HG02678 (cell line): Measurements from ENCODE around the gene MRPL3.

Source experiments
- ATAC-seq: cut with Tn5 transposase; IDR thresholded peaks from one replicate; pipeline ENCODE4 v1.9.1; 2021; ENCODE audit warnings: mild to moderate bottlenecking, moderate library complexity; ENCODE audit not compliant: unreplicated experiment

MRPL3 gene

DNA sequence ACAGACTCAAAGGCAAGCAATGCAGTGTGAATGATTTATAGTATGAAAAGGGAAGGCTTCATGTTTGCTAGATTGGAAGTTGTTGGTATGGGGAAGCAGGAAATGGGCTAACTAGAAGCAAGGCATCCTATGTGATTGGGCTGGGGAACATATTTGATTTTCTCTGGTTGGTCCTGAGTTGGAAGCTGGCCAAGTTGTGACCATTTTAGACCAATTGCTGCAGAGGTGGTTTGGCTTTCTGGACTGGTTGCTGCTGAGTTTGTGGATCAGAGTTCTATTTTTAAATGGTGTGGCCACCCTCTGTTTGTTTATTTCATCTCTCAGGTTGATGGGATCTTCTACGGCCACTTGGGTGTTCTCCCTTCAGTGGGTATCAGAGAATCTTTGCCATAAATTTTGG, 81.5 kb downstream of the MRPL3 start:
- ATAC-seq: no peak

DNA sequence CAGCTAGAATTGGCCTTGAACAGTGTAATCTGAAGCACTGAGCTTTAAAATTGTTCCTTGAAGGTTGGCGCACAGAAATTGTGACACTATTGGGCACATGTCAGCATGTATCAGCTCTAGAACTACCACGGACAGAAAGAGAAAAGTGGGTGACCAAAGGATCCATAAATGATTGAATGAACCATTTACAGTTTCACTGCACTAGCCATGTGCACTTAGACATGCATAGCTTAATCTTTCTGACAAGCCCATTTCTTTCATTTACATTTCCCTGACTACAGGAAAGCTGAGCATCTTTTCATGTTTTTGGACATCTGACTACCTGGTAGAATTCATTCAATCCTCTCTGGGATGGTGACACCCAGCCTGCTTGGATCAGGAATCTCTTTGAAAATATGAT, 85.0 kb downstream of the MRPL3 start:
- no peak for ATAC-seq
